Amniotic epithelial cell (primary cell): ENCODE results near the gene HIF1AN.
"Not testable (repeated sequence)": the region's sequence is repeated elsewhere in the genome, so short reads cannot be mapped to it uniquely, and the experiment has no call there.

Experiments used
- DNase-seq: peaks from one replicate; pipeline ENCODE4 v3.0.0-alpha.2; 2010; ENCODE audit warnings: low read depth

HIF1AN gene

DNA sequence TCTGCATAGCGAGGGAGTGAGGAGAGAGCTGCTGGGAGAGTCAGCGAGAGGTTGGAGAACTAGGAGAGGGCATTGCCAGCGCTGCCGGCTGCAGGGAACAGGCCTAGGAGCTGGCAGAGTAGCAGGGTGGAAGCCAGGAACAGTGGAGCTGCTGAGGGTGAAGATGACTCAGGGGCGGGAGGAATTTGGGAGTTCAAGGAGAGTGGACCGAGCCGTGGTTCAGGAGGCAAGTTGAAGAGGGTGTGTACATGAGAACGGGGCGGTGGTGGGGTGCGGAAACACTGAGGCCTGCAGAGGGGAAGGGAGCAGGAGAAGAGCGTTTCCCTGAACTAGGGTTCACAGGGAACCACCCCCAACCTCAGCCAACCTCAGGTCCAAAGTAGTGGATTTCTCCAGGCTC, 31.5 kb downstream of the HIF1AN start:
- no peak for DNase-seq

DNA sequence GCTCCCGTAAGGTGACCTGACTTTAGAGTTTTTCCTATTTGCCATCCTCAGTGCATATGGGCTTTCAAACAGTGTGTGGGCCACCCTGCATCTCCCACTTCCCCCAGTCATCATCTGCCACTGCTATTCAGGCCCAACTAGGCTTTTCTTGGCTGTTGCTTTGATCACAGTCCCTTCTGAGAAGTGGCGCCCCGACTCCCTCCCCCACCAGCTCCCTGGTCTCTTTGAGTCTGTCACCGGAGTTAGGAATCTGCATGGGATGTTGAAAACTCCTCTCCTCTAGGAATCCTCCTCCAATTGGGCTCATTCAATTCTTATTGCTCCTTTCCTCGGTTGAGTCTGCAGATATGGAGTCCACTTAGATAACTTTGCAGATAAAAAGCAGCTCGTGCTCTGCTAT, 32.1 kb downstream of the HIF1AN start:
- DNase-seq = no peak

DNA sequence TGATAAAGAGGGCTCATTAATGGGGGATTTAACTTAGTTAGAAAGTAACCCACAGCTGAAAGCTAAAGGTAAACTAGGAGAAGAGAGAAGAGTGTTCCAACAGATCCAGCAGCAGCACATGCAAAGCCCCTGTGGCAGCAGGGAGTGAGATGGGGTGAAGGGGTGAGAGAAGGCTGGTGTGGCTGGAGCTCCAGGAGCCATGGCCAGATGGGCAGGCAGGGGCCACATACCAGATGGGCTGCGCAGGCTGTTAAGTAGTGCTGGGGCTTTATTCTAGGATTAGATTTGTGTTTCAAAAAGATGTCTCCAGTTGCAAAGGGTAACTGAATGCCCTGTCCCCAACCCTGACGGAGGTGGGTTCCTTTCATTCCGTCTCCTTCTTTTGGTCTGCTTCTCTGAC, 33.2 kb downstream of the HIF1AN start:
- no peak for DNase-seq

DNA sequence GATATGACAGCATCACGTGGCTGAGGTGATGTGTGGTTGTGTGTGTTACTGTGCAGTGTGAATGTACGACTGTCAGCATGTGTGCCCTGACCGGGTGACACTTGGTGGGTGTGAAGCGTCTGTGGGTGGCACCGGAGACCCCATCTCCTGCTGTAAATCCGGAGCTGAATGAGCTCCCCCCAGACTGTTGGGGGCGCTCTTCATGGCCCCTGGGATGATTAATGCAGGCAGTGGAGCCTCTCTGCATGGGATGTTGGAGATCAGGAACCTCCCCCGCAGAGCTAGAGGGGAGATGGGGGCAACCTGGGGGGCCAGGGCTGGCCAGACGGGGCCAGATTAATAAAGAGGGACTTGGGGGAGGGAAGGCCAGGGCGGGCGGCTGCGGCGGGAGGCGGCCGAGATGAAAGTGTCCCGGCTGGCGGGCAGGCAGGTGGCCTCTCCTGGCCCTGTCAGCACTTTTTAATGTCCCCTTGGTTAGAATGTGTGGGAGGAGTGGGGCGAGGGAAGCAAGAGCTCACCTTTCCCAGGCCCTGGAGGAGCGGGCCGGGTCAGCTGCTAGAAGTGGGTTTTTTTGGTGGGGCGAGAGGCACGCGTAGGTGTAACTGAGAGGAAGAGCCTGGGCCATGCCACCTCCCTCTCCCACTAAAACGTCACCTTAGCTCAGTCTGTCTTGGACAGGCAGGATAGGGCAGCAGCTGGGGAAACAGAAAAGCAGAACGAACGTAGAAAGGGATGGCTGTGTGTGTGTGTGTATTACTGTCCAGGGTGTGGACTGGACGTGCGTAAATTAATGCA, 34.1 kb downstream of the HIF1AN start:
- no peak for DNase-seq

DNA sequence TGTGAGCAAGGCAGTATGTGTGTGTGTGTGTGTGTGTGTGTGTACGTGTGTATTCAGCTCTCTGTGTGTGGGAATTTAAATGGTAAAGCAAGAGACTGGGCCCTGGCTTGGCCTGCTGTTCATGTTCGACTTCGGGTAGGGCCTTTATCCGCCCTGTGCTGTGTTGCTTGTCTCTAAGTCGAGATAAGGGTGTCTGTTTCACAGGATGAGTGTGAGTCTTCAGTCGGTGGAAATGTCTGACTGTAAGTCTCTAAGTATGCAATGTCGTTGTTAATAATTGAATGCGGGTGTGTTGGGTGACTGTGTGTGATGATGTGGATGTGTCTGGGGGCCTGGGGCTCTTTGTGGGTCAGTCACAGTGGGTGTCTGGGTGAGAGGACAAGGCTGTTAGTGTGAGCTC, 34.8 kb downstream of the HIF1AN start:
- DNase-seq = no peak

DNA sequence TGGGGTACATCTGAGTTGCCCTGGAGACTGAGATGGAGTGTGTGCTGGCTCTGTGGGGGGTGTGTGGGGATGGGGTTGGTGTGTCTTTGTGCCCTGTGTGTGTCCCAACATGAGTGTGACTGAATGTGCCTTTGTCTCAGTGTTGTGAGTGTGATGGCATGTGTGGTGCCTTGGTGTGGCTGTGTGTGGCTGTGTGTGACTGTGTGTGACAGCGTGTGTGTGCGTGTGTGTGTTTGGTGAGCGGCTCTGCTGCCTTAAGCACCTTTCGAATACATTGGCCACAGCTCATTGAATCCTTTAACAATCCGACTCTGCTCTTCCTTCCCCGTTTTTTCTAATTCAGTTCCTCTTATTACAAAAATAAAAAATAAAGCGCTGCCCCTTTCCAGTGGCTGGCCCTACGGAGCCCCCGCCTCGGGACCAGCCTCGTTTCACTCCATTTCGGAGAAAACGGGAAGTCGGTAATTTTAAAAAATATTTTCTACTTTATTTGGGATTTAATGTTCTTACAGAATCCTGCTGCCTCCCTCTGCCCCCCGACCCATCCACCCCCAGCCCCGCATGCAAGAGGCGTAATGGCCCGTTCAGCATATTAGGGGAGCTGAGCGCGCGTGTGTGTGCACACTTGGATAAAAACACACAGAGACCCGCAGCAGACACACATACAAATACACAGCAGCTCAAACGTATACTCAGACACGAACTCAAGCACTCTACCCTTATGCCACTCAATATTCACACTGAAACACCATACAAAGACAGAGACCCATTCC, 35.5 kb downstream of the HIF1AN start:
- no peak for DNase-seq

DNA sequence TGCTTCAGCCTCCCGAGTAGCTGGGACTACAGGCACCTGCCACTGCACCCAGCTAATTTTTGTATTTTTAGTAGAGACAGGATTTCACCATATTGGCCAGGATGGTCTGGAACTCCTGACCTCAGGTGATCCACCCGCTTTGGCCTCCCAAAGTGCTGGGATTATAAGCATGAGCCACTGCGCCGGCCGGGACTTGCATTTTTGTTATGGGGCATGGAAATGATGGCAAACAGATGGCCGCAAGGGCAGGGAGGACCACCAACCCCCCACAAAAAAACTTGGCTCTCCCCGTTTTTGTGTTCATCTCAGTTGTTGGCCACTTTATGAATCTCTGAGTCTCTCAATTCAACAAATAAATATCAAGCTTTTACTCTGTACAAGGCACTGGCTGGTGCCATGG, 39.4 kb downstream of the HIF1AN start:
- DNase-seq = not testable (repeated sequence)

DNA sequence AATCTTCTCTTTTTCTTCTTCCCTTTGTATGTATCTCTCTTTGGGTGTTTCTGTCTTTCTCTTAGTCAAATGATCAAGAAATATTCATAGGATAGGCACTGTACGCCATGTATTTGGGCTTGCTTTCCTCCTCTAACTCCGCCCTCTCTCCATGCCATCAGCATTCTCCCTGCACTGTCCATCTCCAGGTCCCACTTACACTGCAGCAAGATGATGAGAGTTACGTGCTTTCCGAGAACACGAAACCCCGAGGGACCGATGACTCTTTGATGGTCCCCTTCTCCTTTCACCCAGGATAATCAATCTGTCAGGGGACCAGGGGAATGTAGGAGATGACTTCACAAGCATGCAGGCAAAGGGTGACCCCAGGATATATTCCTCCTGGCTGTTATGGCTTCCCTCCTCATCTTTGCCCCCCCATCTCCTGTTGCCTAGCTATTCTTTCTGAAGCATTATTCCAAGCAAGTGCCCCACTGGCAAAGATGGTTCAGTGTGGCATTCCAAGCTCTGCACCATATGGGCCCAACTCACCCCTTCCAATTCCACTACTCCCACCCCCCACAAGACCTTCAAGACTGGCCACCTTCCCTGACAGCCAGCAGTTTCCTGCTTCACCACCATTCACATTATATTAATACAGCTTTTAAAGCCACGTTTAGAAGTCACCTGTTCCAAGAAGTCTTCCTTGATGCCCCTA, 40.0 kb downstream of the HIF1AN start:
- no peak for DNase-seq

DNA sequence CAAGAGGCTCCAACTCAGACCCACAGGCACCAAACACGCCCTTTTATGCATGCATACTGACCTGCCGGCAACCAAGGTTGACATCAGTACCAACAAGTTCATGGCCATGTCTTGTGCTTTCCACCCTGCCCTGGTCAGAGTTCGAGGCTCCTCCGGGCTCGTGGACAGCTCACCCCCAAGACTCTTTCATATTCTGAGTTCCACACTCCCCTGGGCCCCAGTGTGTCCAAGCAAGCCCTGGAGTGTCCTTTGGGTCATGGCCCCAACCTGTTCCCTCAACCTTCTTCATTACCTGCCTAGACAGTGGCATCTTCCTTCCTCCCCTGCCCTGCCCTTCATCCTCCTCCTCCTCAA, 40.5 kb downstream of the HIF1AN start:
- DNase-seq = no peak

DNA sequence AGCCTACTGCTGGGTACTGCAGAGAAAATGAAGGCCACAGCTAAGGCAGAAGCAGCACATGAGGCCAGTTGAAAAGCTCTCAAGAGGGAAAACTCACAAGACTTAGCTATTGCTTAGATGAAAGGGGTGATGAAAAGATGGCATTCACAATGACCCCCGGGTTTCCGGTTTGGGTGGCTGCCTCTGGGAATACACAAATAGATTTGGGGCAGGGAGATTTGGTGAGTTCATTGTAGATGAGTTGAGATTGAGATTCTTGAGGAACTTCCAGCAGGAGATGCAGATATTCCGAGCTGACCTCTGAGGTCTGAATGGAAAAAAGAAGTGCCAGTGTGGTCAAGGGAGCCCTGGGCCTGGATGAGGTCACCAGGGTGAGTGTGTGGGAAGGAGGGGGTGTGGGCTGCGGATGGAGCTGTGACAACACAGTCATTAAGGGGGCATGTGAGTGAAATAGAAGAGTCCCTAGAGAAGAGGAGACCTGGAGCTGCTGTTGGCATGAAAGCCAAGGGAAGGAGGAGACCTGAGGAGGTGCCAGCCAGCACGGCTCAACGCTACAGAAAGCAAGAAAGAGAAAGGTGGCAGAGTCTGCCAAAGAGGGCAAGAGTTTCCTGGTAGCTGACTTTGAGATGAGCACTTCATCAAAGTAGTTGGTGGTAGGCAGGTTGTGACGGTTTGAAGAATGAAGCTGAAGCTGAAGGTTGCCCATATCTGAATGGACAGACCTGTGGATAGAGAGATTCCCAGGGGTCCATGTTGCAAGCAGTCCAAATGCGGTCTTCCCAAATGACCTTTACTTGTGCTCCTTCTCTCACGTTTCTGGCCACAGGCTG, 43.7 kb downstream of the HIF1AN start:
- DNase-seq = no peak

DNA sequence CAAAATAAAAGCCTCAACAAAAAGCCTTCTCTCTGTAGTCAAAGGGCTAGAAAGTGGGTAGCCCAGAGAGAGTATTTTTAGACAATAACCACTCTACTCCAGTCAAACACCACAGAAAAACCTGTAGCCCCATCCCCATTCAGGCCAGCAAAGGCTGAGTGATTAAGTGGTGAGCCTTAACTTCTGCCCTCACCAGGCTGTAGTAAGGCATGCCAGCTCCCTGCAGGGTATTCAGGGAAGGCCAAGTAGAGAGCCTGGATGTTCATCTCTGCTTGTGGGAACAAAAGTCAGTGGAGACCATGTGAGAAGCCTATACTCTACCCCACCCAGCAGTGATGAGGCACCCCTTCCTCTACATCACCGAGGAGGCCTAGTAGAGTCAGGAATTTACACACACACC, 51.2 kb downstream of the HIF1AN start:
- DNase-seq = no peak

DNA sequence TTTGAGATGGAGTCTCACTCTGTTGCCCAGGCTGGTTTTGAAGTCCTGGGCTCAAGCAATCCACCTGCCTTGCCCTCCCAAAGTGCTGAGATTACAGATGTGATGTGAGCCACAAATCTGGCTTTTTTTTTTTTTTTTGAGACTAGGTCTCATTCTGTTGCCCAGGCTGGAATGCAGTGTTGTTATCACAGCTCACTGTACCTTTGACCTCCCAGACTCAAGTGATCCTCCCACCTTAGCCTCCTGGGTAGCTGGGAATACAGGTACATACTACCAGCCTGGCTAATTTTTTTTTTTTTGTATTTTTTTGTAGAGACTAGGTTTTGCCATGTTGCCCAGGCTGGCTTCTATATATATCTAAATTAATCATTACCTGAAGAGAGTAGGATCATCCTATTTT, 62.4 kb downstream of the HIF1AN start:
- no peak for DNase-seq

DNA sequence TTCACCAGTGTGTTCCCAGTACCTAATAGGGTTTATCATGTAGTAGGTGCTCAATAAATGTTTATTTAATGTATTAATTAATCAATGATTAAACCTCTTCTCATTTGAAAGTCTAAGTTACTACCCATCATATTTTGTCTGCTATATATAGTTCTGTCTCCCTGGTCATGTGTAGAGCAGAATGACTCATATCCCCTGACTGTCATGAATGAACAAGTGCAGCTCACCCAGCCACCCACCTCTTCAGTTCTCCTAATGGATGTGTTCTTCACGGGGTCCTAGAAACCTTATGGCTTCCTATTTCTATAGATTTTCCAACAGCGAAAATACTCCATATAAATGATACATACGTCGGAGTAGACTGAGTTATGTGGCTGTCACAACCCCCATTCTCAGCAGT, 64.5 kb downstream of the HIF1AN start:
- peak; percentile 2 for DNase-seq

DNA sequence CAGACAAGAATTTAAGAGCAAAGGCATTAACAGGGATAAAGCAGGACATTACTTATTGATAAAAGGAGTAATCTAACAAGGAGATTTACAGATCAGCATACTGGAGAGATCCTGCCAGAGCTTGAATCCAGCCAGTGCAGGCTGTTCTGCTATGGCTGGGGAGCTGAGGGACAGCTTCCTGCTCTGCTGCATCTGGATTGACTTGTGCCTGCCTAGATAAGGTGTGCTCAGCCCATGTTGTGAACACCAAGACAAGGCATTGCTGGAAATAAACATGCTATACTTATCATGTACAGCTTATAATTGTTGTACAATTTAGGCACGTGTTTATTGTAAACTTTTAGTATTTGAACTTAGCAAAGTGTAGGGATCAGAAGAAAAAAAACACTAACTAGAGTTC, 71.7 kb downstream of the HIF1AN start:
- no peak for DNase-seq
